Loucy (cell line): ENCODE data around the gene DRICH1.

Experiments
- H2AFZ ChIP-seq: fragments of 200-600 bp; sonication (generic); 2 replicates; pipeline ENCODE4 v1.6.0; 2016; ENCODE audit warnings: antibody characterized with exemption, mild to moderate bottlenecking, low read length, moderate library complexity
- H3F3A ChIP-seq: fragments of 200-600 bp; 2 replicates; pipeline ENCODE4 v1.6.0; 2016; ENCODE audit warnings: antibody characterized with exemption, low read depth, mild to moderate bottlenecking
- H3K27me3 ChIP-seq: fragments of 200-600 bp; sonication (generic); 2 replicates; pipeline ENCODE4 v1.6.1; 2014; ENCODE audit warnings: low read length, mild to moderate bottlenecking; ENCODE audit not compliant: insufficient read depth, poor library complexity, severe bottlenecking
- H3K36me3 ChIP-seq: fragments of 200-600 bp; sonication (generic); 2 replicates; pipeline ENCODE4 v1.6.1; 2016; ENCODE audit warnings: low read length; ENCODE audit not compliant: insufficient read depth
- H3K4me1 ChIP-seq: fragments of 200-600 bp; sonication (generic); 2 replicates; pipeline ENCODE4 v1.5.1; 2014; ENCODE audit warnings: low read length, mild to moderate bottlenecking; ENCODE audit not compliant: insufficient read depth, poor library complexity, severe bottlenecking
- H3K4me2 ChIP-seq: fragments of 200-600 bp; sonication (generic); 2 replicates; pipeline ENCODE4 v1.6.0; 2014; ENCODE audit warnings: antibody characterized with exemption, low read length, low read depth, mild to moderate bottlenecking; ENCODE audit not compliant: poor library complexity, severe bottlenecking
- H3K4me3 ChIP-seq: fragments of 200-600 bp; sonication (generic); 2 replicates; pipeline ENCODE4 v1.5.1; 2014; ENCODE audit warnings: low read length, mild to moderate bottlenecking, mixed read lengths; ENCODE audit not compliant: poor library complexity, severe bottlenecking
- H3K79me2 ChIP-seq: fragments of 200-600 bp; sonication (generic); 2 replicates; pipeline ENCODE4 v1.6.1; 2014; ENCODE audit warnings: low read length; ENCODE audit not compliant: insufficient read depth
- H3K9ac ChIP-seq: fragments of 200-600 bp; sonication (generic); 2 replicates; pipeline ENCODE4 v1.6.0; 2014; ENCODE audit warnings: mild to moderate bottlenecking, low read depth, low read length, moderate library complexity; ENCODE audit not compliant: poor library complexity, severe bottlenecking
- H3K9me2 ChIP-seq: fragments of 200-600 bp; sonication (generic); replicated peaks from 2 replicates; pipeline ENCODE4 v1.6.1; 2016; ENCODE audit warnings: low read depth, low read length, mixed read lengths
- H3K9me3 ChIP-seq: fragments of 200-600 bp; sonication (generic); 2 replicates; pipeline ENCODE4 v1.6.1; 2014; ENCODE audit warnings: mild to moderate bottlenecking, antibody characterized with exemption, low read length, low read depth; ENCODE audit not compliant: insufficient read depth
- H4K20me1 ChIP-seq: fragments of 200-600 bp; sonication (generic); 2 replicates; pipeline ENCODE4 v1.6.0; 2014; ENCODE audit warnings: antibody characterized with exemption, low read length, mild to moderate bottlenecking; ENCODE audit not compliant: insufficient read depth, poor library complexity, severe bottlenecking
- EZH2phosphoT487 ChIP-seq: fragments of 200-600 bp; IDR thresholded peaks from 2 replicates; pipeline ENCODE4 v1.6.1; 2018; ENCODE audit warnings: antibody characterized with exemption, mild to moderate bottlenecking, moderate library complexity, borderline replicate concordance
- TF ChIP-seq, protein P1 (sequence below): fragments of 200-600 bp; sonication (generic); conservative IDR thresholded peaks from 2 replicates; pipeline ENCODE4 v1.5.1; 2014; ENCODE audit warnings: mild to moderate bottlenecking, antibody characterized with exemption, low read length

The DRICH1 gene

DNA sequence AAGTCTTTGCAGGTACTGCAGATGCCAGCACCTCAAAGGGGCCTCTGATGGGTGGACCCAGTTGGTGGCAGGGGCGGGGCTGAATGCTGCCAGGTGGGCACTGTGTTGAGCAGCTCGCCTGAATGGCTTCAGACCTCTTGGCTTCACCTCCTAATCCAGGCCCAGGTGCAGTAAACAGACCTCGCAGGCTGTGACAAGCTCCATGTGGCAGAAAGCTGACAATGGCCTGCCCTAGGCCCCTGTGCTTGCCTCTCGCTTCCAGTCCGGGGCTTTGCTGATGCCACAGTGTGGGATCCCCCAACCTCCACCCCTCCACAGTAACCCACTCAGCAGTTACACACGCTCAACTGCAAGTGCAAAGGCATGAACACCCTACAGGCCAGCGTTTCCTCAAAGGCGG is 61.4 kb downstream of the DRICH1 start:
- H3K9me2 ChIP-seq, result no peaks in the 10 kb centered on the region
- no peaks in the 10 kb centered on the region for H3K9me3 ChIP-seq
- no peak overlapping the region for H3K9ac ChIP-seq

DNA sequence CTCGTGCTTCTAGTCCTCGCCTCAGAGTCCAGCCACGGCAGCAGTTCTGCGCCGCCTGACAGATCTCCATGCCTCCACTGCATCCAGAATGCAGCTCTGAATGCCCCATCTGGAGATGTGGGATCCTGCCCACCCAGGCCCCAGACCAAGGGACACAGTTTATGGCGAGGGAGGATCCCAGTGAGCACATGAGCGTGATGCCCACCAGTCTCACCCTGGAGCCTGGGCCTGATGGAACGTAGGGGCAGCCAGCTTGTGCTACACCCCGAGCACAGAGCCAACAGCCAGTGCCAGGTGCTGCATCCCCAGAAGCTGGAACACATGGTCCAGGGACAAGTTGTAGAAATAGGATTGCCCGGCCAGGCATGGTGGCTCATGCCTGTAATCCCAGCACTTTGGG is 62.4 kb downstream of the DRICH1 start:
- peaks cover 31% of the 10 kb centered on the region for H3F3A ChIP-seq
- H3K27me3 ChIP-seq, result peaks cover 2% of the 10 kb centered on the region
- H3K79me2 ChIP-seq, result peaks cover 50% of the 10 kb centered on the region
- H4K20me1 ChIP-seq, result peaks cover 38% of the 10 kb centered on the region
- H3K9me3 ChIP-seq, result no peaks in the 10 kb centered on the region
- no peak overlapping the region for H3K4me3 ChIP-seq
- no peak overlapping the region for H3K4me2 ChIP-seq
- no peak overlapping the region for H3K9ac ChIP-seq
- no peaks in the 10 kb centered on the region for H3K9me2 ChIP-seq
- peaks cover 34% of the 10 kb centered on the region for H3K4me1 ChIP-seq
- peaks cover 33% of the 10 kb centered on the region for H3K36me3 ChIP-seq
- H2AFZ ChIP-seq, result no peak overlapping the region
- no peak for TF ChIP-seq EZH2phosphoT487
- TF ChIP-seq, protein P1, sequence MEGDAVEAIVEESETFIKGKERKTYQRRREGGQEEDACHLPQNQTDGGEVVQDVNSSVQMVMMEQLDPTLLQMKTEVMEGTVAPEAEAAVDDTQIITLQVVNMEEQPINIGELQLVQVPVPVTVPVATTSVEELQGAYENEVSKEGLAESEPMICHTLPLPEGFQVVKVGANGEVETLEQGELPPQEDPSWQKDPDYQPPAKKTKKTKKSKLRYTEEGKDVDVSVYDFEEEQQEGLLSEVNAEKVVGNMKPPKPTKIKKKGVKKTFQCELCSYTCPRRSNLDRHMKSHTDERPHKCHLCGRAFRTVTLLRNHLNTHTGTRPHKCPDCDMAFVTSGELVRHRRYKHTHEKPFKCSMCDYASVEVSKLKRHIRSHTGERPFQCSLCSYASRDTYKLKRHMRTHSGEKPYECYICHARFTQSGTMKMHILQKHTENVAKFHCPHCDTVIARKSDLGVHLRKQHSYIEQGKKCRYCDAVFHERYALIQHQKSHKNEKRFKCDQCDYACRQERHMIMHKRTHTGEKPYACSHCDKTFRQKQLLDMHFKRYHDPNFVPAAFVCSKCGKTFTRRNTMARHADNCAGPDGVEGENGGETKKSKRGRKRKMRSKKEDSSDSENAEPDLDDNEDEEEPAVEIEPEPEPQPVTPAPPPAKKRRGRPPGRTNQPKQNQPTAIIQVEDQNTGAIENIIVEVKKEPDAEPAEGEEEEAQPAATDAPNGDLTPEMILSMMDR, result no peak

More for the DNA sequence above, 61.4 kb downstream of the DRICH1 start:
- Histone ChIP-seq H4K20me1 (peaks cover 38% of the 10 kb centered on the region), H3K36me3 (peaks cover 42% of the 10 kb centered on the region), H3K4me3 (no peak overlapping the region), H2AFZ (no peak overlapping the region), H3K79me2 (peaks cover 58% of the 10 kb centered on the region), H3K27me3 (peaks cover 5% of the 10 kb centered on the region), H3K4me1 (peaks cover 33% of the 10 kb centered on the region), H3K4me2 (no peak overlapping the region), H3F3A (peaks cover 31% of the 10 kb centered on the region)
- TF ChIP-seq EZH2phosphoT487, result no peak
- TF ChIP-seq, protein P1, result no peak

DNA sequence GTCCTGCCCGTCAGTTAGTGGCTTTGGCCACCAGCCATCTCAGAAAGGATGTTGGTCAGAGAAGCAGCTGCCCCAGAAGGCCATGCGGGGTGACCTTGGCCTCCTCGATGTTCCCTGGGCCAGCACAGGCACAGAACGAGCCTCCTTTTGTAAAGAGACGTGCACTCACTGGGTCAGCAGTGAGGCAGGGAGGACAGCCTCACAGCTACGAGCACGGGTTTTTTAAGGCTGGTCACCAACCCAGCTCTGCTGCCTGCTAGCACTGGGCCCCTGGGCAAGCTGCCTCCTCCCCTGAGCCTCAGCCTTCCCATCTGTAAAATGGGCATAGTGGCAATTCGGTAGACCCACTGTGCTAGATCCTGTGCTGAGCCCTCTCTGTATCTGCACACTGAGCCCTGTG is 62.8 kb downstream of the DRICH1 start:
- H3K4me2 ChIP-seq, result no peak overlapping the region
- H2AFZ ChIP-seq, result no peak overlapping the region
- no peaks in the 10 kb centered on the region for H3K9me3 ChIP-seq
- no peak overlapping the region for H3K9ac ChIP-seq
- no peaks in the 10 kb centered on the region for H3K9me2 ChIP-seq
- H3K4me3 ChIP-seq, result no peak overlapping the region
- H3K27me3 ChIP-seq, result no peaks in the 10 kb centered on the region
- TF ChIP-seq EZH2phosphoT487, result no peak
- TF ChIP-seq, protein P1, result no peak
- peaks cover 37% of the 10 kb centered on the region for H4K20me1 ChIP-seq
- peaks cover 31% of the 10 kb centered on the region for H3F3A ChIP-seq
- H3K36me3 ChIP-seq, result peaks cover 29% of the 10 kb centered on the region
- H3K79me2 ChIP-seq, result peaks cover 50% of the 10 kb centered on the region
- peaks cover 34% of the 10 kb centered on the region for H3K4me1 ChIP-seq
